ENCODE results near the gene CBX8. TPM values are rescaled to one million over a fixed set of nuclear protein-coding genes. Genes with fewer than 3 reads are reported as not detected.

Gene CBX8
- total and polyA plus RNA-seq, 2 of the 13 experiments (the other 11 are each of a cell fraction or from before 2014, with no cell fraction given), result 0.34 to 12.6 TPM

DNA sequence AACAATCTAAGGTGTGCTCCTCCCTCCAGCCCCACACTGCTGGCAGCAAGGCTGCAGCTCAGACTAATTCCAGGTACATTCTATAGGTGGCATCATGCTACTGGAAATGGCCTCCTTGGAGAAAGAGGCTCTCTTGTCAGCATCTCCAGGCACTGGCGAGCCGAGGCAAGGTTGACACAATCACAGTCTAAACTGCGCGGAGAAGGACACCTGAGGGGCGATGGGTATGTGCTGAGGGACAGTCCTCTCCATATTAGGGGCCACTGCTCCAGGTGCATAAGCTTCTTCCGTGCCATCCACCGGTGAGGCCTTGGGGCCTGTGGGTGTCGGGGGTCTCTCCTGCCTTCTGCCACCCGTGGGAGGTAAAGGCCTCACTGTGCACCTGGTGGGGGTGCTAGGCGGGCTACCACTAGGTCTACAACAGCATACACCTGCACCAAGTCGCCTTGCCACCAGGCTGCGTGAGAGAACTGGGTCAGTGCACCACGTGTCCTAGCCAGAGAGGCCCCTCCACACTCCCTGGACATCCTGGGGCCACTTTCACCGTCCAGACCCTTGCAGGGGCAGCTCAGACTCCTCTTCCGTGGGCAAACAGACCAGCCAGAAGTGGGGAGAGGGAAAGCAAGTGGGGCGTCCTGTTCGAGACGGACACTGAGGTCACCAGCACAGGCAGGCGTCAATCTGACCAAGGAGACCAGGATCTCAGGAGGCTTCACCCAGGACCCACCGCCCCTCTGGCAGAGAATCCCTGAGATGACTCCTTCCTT is 12.1 kb upstream of the CBX8 start (continued):
- TF ChIP-seq HNF1A (IDR thresholded peaks at IDR 0.05; ENCODE audit: low read depth) (no peak), HNF1A (CRISPR knock-in tag; IDR thresholded peaks at IDR 0.05; ENCODE audit: borderline replicate concordance) (no peak), STAG1 (CRISPR knock-in tag; IDR thresholded peaks at IDR 0.05) (peak; percentile 95), TCF12 (IDR thresholded peaks at IDR 0.05) (no peak), TCF12 (CRISPR knock-in tag; IDR thresholded peaks at IDR 0.05) (no peak), MTF2 (CRISPR knock-in tag; IDR thresholded peaks at IDR 0.05; ENCODE audit: borderline replicate concordance) (no peak), ZNF766 (CRISPR knock-in tag; IDR thresholded peaks at IDR 0.05; ENCODE audit: borderline replicate concordance) (no peak), SATB2 (CRISPR knock-in tag; IDR thresholded peaks at IDR 0.05) (no peak), GPBP1L1 (CRISPR knock-in tag; IDR thresholded peaks at IDR 0.05) (no peak), ZNF883 (CRISPR knock-in tag; IDR thresholded peaks at IDR 0.05; ENCODE audit: not compliant biosample characterization) (no peak), TMF1 (CRISPR knock-in tag; IDR thresholded peaks at IDR 0.05; ENCODE audit: low read depth) (no peak), ZNF607 (CRISPR knock-in tag; IDR thresholded peaks at IDR 0.05; ENCODE audit: borderline replicate concordance) (no peak), REL (CRISPR knock-in tag; conservative IDR thresholded peaks at IDR 0.05) (no peak), HNF4A (CRISPR knock-in tag; IDR thresholded peaks at IDR 0.05) (no peak), ZEB1 (IDR thresholded peaks at IDR 0.05; ENCODE audit: insufficient replicate concordance, low read depth) (no peak), RAD51 (IDR thresholded peaks at IDR 0.05; ENCODE audit: borderline replicate concordance) (no peak), ZNF781 (CRISPR knock-in tag; IDR thresholded peaks at IDR 0.05; ENCODE audit: borderline replicate concordance, not compliant biosample characterization) (no peak), ZBTB46 (CRISPR knock-in tag; IDR thresholded peaks at IDR 0.05; ENCODE audit: borderline replicate concordance) (no peak)
- TF ChIP-seq, protein P1, sequence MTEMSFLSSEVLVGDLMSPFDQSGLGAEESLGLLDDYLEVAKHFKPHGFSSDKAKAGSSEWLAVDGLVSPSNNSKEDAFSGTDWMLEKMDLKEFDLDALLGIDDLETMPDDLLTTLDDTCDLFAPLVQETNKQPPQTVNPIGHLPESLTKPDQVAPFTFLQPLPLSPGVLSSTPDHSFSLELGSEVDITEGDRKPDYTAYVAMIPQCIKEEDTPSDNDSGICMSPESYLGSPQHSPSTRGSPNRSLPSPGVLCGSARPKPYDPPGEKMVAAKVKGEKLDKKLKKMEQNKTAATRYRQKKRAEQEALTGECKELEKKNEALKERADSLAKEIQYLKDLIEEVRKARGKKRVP (CRISPR knock-in tag; IDR thresholded peaks at IDR 0.05), result no peak
- TF ChIP-seq, protein P2, sequence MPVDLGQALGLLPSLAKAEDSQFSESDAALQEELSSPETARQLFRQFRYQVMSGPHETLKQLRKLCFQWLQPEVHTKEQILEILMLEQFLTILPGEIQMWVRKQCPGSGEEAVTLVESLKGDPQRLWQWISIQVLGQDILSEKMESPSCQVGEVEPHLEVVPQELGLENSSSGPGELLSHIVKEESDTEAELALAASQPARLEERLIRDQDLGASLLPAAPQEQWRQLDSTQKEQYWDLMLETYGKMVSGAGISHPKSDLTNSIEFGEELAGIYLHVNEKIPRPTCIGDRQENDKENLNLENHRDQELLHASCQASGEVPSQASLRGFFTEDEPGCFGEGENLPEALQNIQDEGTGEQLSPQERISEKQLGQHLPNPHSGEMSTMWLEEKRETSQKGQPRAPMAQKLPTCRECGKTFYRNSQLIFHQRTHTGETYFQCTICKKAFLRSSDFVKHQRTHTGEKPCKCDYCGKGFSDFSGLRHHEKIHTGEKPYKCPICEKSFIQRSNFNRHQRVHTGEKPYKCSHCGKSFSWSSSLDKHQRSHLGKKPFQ (CRISPR knock-in tag; IDR thresholded peaks at IDR 0.05; ENCODE audit: insufficient replicate concordance), result no peak

Data from HepG2 (cell line).